Measurements from ENCODE around the gene ACKR3.

The ACKR3 gene

DNA sequence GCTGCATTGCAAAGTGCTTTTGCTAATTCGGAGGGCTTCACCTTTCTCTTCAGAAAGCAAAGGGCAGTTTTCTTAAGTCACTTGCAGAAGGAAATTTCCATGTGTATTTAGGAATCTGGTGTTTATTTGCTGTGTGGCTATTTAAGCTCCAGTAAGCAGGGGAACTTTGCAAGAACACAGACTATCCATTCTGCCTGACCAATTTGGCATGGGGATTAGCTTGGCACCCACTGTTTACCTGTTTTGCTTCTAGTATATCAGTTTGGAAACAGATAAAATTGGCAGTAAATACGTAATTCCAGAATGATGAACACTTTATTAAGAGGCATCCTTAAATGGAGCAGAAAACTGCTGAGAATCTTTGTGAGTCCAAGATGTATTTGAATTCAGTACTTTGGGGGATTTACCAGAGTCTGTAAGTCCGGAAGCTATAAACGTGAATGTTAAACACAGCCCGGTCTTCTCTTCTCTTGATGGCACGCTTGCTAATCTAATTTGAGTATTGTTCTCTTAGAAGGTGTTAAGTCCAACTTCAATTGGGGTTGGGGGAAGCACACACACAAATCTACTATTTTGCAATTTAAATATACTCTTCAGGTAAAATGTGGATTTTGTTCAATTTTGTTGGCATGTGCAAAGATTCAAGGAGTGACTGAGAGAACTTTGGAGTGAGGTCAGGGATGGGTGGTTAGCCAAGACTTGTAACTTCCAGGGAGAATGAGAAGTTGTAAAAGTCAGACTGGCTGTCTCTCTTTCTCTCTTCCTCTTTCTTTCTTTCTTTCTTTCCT lies 650 bp downstream of the ACKR3 start:
- FAIRE-seq = no peak

DNA sequence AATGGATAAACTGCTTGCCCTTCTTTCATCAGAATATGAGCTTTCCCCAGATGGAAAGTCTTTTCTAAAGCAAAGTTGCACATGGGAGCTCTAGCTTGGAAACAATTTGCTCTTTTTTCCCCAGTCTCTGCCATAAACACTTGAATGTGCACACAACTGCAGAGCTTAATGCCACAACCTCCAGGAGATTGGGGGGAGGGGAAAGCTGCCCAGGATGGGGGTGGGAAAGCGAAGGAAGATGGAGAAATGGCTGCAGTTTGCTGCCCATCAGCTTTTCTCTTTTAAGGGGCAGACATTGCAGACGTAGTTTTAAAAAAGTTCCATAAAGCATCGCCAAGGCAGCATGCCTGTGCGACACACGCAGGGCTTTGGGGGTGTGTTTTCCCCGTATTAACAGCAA lies 1.5 kb downstream of the ACKR3 start:
- no peak for FAIRE-seq

DNA sequence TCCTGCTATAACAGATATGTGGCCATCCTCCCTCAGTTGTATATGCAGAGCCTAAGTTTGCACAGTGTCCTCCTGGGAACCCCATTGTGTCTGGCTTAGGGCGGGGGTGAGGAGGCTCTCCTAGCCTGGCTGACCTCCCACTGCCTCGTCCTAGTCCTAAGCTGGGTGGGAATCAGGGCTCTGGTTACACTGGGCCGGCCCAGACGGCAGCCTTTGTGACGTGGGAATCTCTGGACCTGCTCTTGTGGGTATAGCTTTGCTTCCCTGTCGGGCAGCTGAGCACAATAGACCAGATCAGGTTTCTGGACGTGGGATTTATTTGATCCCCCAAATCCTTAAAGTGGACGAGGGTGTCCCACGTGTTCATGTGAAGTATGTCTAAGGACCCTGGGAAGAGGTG lies 2.9 kb downstream of the ACKR3 start:
- no peak for FAIRE-seq

DNA sequence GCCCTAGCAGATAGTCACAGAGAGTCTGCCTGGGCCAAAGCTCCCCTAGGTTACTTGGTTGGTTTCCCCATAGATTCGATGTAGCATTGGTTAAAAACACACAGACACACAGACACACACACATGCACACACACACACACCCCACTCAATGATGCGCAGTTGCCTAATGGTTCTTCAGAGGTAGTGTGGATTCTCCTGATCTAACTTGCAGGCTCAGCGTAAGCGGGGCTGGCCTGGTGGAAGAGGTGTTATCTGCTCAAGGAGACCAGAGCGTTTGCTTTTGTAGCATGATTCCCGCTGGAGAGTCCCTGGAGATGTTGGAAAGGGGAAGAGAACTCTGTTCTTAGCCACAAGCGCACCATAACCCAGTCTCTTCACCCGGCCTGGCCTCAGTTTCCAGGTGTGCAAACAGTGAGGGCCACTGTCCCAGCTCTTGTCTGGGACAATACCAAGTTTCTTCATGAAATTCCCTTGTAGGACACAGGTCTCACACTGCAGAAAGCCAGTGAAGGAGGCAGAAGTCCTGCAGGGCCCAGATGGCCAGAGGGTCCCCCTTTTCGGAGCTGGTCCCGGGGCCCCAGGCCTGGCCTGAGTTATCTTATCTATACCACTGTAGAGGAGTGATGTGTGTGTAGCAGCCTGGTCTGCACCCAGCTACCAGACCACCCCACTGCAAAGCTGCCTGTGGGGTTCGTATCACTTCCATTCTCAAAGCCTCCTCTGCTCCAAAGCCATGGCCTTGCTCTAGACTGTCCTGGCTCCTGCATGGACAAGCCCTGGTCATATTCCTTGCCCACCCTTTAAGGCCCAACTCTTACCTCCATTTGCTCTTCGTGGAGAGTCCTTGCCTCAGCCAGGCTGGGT lies 3.7 kb downstream of the ACKR3 start:
- FAIRE-seq = no peak

DNA sequence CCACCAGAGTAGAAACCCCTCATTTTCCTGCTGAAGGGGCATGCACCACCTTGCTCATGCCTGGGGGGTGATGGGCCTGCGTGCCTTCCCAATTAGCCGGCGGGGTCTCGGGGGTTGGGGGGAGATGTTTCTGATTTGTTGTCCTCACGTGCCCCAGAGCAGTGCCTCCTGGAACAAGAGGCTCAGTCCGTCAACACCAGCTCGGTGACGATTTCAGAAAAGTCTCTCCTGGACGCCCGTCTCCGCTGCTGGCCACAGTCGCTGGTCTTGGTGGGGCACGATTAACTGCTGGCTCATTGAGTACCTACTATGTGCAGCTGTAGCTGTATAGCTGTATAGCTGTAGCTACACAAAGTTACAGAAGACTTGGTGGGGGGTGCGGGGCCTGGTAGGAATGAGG lies 4.4 kb downstream of the ACKR3 start:
- no peak for FAIRE-seq

DNA sequence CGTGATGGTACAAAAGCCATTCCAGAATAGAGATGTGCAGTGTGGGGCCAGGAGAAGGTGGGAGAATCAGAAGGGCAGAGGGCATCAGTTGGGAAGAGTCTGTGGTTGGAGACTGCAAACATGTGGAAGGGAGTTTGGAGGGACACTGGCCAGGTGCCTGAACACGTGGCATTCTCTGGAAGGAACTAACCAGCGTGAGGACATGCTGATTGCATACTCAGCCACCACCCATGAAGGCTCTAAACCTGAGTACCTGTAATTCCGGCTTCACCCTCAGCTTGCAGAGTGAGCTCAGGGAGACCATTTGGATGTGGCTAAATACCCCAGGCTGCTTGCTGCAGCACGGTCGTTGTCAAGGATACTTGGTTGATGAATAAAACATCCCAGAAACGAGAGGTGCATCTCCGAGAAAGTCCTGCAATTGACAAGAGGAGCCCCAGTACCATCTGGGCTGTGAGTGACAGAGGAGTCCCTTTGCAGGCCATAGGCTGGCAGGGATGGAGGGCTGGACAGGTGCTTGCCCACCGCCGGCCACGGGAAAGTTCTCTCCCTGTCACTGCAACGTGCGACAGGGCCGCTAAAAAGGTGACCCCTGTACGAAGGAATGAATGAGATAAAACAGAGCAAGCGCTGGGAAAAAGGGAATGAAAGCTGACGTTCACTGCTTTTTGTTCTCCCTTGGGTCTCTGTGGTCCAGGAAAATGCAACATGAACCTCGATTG lies 5.0 kb downstream of the ACKR3 start:
- FAIRE-seq = no peak

DNA sequence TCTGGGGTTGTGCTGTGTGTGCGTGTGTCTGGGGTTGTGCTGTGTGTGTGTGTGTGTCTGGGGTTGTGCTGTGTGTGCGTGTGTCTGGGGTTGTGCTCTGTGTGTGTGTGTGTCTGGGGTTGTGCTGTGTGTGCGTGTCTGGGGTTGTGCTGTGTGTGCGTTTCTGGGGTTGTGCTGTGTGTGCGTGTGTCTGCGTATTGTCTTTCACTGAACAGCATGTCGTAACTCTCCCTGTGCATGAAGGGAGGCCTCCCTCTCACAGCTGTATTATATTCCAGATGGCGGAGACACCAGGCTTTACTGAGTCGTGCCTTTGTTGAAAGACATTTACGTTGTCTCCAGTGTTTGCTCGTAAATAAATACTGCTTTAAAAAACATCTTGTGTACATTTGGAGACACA lies 5.9 kb downstream of the ACKR3 start:
- no peak for FAIRE-seq

DNA sequence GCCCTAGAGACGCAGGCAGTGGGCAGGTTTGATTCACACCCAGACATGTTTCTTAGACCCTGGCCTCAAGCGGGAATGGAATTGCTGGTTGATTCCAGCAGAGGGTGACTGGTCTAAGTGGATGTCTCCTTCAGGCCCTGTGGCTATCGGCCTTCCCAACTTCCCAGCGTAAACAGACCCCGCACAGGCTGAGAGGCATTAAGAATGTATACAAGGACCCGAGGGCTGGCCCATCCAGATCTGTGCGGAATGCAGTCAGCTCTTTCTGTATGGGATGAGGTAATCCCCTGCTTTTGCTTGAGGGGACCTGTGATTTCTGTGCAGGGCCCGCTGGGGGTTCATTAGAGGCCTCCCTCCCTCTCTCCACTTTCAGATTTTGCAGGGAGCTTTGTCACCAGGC lies 6.5 kb downstream of the ACKR3 start:
- FAIRE-seq = no peak

DNA sequence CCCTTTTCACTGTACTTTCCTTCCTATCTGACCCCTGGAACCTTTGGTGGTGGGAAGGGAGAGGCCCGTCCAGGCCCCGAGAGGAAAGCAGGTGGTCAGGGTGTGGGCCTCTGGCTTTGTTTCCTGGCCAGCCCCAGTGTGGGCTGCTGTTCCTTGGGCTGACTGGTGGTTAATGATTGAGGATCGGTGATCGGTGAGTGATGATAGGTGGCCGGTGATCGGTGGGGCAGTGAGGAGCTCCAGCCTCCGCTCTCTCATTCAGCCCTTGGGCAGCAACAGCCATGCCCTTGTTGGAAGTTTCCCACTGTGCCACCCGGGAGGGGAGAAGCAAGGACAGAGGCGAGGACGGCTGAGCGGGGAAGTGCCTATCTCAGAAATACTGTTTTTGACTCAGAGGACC lies 7.3 kb downstream of the ACKR3 start:
- FAIRE-seq = no peak

DNA sequence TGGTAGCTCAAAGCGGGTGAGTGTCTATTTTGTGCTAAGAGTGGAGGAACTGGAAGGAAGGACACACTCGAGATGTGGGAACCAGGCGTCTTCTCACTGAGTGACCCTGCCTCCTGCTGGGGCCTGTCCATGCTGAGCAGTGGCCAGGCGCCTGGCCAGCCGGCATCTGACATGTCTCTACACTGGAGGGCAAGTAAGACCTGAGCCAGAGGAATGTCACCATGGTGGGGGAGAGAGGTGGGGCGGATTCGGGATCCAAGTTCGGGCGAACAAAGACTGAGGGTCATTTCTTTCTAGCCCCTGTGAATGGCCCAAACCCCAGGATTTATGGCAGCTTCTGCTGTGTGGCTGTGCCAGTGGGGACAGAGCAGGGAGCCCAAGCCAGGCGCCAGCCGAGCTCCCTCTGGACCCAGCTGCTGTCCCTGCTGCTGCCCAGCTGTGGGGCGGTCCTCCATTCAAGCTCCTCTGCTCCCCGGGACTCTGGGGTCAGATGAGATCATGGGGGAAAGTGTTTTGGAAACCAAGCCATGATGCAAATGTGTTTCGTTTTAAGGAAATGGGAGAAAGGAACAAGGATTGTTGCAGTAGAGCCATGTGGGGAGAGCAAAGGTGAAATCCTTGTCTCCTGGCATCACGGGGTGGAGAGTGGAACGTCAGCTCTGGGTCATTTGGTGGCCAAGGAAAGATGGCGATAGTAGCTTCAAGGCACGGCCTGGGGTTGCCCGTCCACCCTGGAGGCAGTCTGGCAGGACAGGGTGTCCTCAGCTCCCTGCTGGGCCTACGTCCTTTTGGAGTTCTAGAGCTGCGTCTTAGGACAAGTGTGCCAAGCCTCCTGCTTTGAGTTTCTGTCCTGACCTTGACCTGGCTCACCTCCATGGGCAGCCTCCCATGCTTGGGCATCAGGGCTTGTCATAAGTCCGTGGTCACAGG lies 8.1 kb downstream of the ACKR3 start:
- FAIRE-seq = no peak

DNA sequence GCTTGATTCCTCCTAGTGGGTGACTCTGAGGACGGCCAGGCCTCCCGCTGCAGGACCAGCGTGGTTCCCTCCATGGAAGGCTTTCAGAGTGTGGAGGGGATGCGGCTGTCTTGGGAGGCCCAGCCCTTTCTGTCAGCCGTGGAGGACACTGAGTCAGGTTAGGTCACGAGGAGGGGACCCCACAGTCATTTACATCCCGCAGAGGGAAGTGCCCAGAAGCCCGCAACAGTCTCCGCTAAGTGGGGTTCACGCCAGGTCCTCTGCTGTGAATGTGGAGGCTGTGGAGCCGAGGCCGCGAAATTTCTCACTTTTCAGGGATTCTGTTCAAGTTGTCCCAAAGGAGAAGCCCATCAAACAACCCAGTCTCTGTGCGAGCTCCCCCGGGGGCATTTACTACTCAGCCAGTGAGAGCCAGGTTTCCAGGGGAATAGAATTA lies 8.8 kb downstream of the ACKR3 start:
- no peak for FAIRE-seq

DNA sequence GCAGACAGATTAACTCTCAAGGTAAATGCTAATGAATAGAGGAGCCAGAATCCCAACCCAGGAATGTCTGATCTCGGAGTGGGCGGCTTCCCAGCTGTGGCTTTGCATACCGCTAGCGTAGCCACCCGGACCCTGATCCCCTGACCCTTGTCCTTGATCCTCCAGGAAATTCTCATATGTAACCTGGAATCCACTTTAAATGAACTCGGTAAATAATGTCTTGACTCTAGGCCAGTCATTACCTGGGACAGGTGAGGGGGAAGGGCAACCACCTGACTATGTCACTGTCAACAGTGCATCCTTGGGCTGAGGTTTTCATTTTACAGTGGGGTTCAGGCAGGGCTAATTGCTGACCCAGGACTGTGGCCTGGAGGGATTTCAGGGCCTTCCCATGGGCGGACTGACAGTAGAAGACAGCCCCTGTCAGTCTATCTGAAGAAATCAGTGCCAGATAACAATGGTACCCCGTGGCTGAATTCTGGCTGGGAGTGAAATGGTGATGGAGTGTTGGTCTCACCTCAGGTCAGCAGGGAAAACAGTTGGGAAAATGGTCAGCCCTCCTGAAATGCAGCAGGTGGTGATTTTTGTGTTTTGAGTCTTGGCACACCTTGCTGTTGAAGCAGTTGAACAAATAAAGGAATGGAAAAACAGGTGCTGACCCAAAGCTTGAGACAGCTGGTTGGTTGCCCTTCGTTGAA lies 9.6 kb downstream of the ACKR3 start:
- FAIRE-seq = no peak

DNA sequence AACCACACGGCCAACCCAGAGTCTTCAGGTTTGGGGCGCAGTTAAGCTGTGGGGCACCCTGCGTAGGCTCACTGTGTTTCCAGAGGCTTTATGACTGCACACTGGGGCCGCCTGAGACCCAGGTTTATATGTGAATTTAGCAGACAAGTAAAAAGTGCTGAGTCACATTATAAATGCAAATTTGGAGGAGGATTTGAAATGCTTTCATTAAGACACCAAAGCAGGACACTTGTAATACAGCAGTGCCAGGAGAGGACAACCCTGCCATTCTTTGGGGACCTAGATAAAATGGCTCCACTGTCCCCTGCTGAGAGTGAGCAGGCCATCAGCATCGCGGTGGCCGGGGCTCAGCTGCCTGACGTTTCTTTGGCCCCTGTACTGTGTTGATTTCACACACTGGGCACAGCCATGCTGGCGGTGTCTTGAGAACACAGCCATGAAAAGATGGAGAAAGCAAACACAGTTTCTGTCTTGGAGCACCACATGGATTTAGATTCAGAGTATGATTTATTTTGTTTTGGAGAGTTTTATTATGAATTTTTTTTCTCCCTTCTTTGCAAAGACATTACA lies 10.2 kb downstream of the ACKR3 start:
- FAIRE-seq = no peak

DNA sequence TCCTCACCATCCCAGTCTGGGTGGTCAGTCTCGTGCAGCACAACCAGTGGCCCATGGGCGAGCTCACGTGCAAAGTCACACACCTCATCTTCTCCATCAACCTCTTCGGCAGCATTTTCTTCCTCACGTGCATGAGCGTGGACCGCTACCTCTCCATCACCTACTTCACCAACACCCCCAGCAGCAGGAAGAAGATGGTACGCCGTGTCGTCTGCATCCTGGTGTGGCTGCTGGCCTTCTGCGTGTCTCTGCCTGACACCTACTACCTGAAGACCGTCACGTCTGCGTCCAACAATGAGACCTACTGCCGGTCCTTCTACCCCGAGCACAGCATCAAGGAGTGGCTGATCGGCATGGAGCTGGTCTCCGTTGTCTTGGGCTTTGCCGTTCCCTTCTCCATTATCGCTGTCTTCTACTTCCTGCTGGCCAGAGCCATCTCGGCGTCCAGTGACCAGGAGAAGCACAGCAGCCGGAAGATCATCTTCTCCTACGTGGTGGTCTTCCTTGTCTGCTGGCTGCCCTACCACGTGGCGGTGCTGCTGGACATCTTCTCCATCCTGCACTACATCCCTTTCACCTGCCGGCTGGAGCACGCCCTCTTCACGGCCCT lies 11.2 kb downstream of the ACKR3 start:
- FAIRE-seq = no peak

DNA sequence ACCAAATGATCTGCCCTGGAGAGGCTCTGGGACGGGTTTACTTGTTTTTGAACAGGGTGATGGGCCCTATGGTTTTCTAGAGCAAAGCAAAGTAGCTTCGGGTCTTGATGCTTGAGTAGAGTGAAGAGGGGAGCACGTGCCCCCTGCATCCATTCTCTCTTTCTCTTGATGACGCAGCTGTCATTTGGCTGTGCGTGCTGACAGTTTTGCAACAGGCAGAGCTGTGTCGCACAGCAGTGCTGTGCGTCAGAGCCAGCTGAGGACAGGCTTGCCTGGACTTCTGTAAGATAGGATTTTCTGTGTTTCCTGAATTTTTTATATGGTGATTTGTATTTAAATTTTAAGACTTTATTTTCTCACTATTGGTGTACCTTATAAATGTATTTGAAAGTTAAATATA lies 11.9 kb downstream of the ACKR3 start:
- no peak for FAIRE-seq

DNA sequence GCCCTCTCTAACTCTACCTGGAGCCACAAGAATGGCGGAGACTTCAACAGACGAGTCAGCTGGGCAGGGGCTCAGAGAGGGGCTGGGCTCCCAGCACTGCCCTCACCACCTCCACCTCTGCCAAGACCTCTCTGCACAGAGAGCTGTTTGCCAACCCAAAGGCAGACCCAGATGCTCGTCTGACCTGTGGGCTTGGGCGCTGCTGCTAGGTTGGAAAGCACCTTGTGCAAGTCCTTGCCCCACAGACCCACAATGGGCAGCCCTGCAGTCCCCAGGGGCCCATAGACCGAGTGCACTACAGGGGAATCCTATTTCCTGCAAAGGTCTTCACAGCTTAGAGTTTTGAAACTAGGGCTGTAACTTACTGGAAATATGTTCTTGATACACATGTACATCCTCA lies 13.3 kb downstream of the ACKR3 start:
- FAIRE-seq = no peak

DNA sequence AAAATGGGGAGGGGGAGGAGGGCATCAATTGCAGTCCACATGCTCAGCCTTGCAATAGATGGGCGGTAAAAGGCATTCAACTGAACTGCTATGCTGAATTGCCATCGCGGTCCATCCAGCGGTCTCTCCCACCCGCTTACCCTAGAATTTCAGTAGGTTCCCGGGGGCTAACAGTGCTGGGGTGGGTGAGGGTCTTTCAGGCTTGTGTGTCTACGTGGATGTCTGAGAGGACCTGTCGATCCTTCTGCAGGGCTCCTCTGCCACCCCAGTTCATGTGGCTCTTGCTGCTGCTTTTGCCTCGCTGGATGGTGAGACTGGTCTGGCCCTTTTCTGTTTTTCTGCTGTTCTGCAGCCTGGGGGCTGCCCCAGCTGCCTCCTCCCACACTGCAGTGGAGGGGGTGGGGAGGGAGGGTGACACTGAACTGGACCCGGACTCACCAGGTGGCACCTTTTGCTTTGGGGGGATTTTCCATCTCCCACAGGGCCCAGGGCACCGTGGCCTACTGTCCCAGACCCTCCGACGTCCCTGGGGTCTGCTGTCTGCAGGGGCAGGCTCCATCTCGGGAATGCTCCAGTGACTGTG lies 14.1 kb downstream of the ACKR3 start:
- FAIRE-seq = no peak

DNA sequence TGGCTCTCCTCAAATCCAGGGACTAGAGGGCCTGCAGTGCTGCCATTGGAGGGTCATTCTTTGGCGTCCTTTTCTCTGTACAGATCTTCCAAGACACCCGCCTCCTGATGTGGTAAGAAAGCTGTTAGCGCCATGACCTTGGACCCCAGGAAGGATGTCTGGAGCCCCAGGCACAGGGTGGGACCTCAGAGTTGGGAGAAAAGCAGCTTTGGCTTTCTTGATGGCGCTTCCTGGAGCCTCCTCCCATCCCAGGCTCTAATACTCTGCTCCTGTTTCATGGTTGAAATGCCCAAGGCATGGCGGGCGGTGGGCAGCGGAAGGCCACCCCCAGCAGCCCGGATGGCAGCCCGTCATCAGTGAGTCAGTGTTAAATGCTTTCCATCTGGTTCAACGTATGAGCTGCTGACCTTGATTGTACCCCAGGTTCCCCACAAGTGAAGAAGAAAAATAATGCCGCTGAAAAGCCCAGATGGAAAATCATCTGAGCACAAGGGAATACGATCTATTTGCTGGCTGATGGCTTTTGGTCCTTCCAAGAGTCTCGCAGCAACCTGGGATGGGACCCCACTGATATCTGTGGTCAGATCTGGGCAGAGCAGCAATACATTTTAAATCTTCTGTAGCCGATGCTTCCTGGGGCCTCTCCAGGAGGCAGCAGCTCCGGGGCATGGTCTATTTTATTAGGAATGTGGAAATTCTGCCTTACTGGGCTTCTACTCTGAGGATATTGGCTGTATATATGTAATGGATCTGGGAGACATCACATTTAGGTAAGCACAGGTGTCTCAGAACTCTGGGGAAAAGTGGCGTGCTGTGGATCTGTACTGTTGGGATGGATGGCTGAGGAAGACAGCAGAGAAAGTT lies 15.1 kb downstream of the ACKR3 start:
- FAIRE-seq = no peak

DNA sequence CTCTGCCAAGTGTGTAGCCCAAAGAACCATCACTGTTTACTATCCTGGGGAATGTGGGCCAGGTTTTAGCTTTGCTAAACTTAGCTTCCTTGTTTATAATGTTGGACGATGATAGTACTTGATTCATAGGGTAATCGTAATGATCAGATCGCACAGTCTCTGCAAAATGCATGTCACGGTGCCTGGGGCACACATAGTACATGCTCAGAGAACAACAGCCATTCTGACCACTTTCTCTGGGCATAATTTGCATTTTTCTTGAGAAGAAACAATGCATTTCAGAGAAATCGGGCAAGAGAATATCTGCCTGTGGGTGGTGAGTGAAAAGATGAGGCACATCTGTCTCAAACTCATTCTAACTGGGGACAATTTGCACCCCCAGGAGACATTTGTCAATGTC lies 16.3 kb downstream of the ACKR3 start:
- FAIRE-seq = no peak
